CD14-positive monocyte (primary cell): Measurements from ENCODE around the gene C2CD2. TPM values are rescaled to one million over a fixed set of nuclear protein-coding genes. Genes with fewer than 3 reads are reported as not detected.

ENCODE experiments used
- DNase-seq, 3 donors: peaks; one replicate each; pipeline ENCODE4 v3.0.0-alpha.2; 2011 to 2022
- H2AFZ ChIP-seq: 2 replicates; pipeline ENCODE4 v1.6.0; 2012; ENCODE audit warnings: mild to moderate bottlenecking, low read depth, low read length, inconsistent platforms; ENCODE audit not compliant: insufficient read depth, poor library complexity, severe bottlenecking
- H3K27ac ChIP-seq, 2 donors: 1 replicate in 1 of 2; 2 replicates in 1 of 2; pipeline ENCODE4 v1.5.1; 2012 to 2013; ENCODE audit warnings: low read length in 2 of 2, control low read depth in 1 of 2, inconsistent platforms in 1 of 2, low read depth in 1 of 2, mild to moderate bottlenecking in 1 of 2
- H3K27me3 ChIP-seq, 2 donors: one replicate each; pipeline versions ENCODE4 v1.6.0 to v1.6.1; 2011 to 2013; ENCODE audit warnings: low read length in 2 of 2; ENCODE audit not compliant: control insufficient read depth in 2 of 2, insufficient read depth in 2 of 2
- H3K36me3 ChIP-seq, 2 donors: replicated peaks in 1 of 2; 1 replicate in 1 of 2; 2 replicates in 1 of 2; pipeline versions ENCODE4 v1.5.1 to v1.6.1; 2012 to 2013; ENCODE audit warnings: low read length in 2 of 2, control low read depth in 1 of 2, inconsistent platforms in 1 of 2, mild to moderate bottlenecking in 1 of 2; ENCODE audit not compliant: insufficient read depth in 2 of 2, control insufficient read depth in 1 of 2
- H3K4me1 ChIP-seq, 2 donors: 1 replicate in 1 of 2; 2 replicates in 1 of 2; pipeline versions ENCODE4 v1.5.1 to v1.6.1; 2012 to 2013; ENCODE audit warnings: low read length in 2 of 2, control low read depth in 1 of 2, inconsistent platforms in 1 of 2, mild to moderate bottlenecking in 1 of 2, moderate library complexity in 1 of 2; ENCODE audit not compliant: insufficient read depth in 2 of 2, control insufficient read depth in 1 of 2
- H3K4me2 ChIP-seq: replicated peaks from 2 replicates; pipeline ENCODE3; 2012; ENCODE audit warnings: low read length, moderate library complexity, mild to moderate bottlenecking; ENCODE audit not compliant: poor library complexity, severe bottlenecking; ENCODE audit errors: extremely low read depth
- H3K4me3 ChIP-seq, 3 experiments: fragments of 200-600 bp in 1 of 3; sonication (generic) in 1 of 3; replicated peaks in 1 of 3; 1 replicate in 2 of 3; 2 replicates in 1 of 3; pipeline ENCODE4 v1.5.1; 2011 to 2013; ENCODE audit warnings: low read length in 3 of 3, mild to moderate bottlenecking in 3 of 3, control low read depth in 2 of 3, low read depth in 2 of 3, inconsistent platforms in 1 of 3, moderate library complexity in 1 of 3
- H3K79me2 ChIP-seq: 2 replicates; pipeline ENCODE4 v1.6.0; 2012; ENCODE audit warnings: mild to moderate bottlenecking, control low read depth, inconsistent platforms, low read length, moderate library complexity; ENCODE audit not compliant: insufficient read depth
- H3K9ac ChIP-seq: 2 replicates; pipeline ENCODE4 v1.6.0; 2017; ENCODE audit warnings: low read length, mild to moderate bottlenecking; ENCODE audit not compliant: insufficient read depth, poor library complexity, severe bottlenecking
- H3K9me3 ChIP-seq, 2 donors: replicated peaks in 1 of 2; 1 replicate in 1 of 2; 2 replicates in 1 of 2; pipeline versions ENCODE4 v1.5.1 to v1.6.1; 2012 to 2013; ENCODE audit warnings: low read length in 2 of 2, control low read depth in 1 of 2; ENCODE audit not compliant: control insufficient read depth in 1 of 2, insufficient read depth in 1 of 2
- H4K20me1 ChIP-seq: 2 replicates; pipeline ENCODE4 v1.6.0; 2012; ENCODE audit warnings: mild to moderate bottlenecking, low read length, control low read depth, moderate library complexity; ENCODE audit not compliant: insufficient read depth
- H3K27ac Mint-ChIP-seq, 7 donors: one replicate each; pipeline ENCODE4 v1.8.0; 2020; ENCODE audit warnings: mild to moderate bottlenecking in 7 of 7, mixed read lengths in 7 of 7, moderate library complexity in 6 of 7, inconsistent platforms in 2 of 7
- H3K27me3 Mint-ChIP-seq, 3 donors: one replicate each; pipeline ENCODE4 v1.8.0; 2021 to 2022; ENCODE audit warnings: low read depth in 3 of 3, mild to moderate bottlenecking in 3 of 3, mixed read lengths in 3 of 3, moderate library complexity in 3 of 3, inconsistent platforms in 1 of 3
- H3K36me3 Mint-ChIP-seq, 2 donors: one replicate each; pipeline ENCODE4 v1.8.0; 2020; ENCODE audit warnings: mixed read lengths in 2 of 2, inconsistent platforms in 1 of 2, mild to moderate bottlenecking in 1 of 2
- H3K4me1 Mint-ChIP-seq: one replicate; pipeline ENCODE4 v1.8.0; 2020; ENCODE audit warnings: mild to moderate bottlenecking, mixed read lengths
- H3K4me3 Mint-ChIP-seq, 2 donors: one replicate each; pipeline ENCODE4 v1.8.0; 2020; ENCODE audit warnings: mild to moderate bottlenecking in 2 of 2, mixed read lengths in 2 of 2, moderate library complexity in 1 of 2
- H3K9me3 Mint-ChIP-seq, 7 donors: one replicate each; pipeline ENCODE4 v1.8.0; 2020 to 2022; ENCODE audit warnings: mixed read lengths in 7 of 7, mild to moderate bottlenecking in 6 of 7, moderate library complexity in 6 of 7, inconsistent platforms in 2 of 7
- WGBS: methylation state at CpG from one replicate; pipeline ENCODE4 v1.1.5; 2013; ENCODE audit warnings: missing lambda C conversion rate; ENCODE audit not compliant: insufficient coverage; 5-methylcytosine and 5-hydroxymethylcytosine counted together
- intact Hi-C, 2 donors: fragments of 100-400 bp; cut with micrococcal nuclease; formaldehyde crosslinking; loops; one replicate each; pipeline versions ENCODE4 v1.15.0 to v1.15.1; 2023
- polyA plus RNA-seq, 3 donors: library from polyadenylated mRNA; depleted of rRNA in 1 of 3; unstranded in 2 of 3; stranded (reverse) in 1 of 3; fragments of 300-500 nt in 2 of 3; fragments of >200 nt in 1 of 3; fragmentation: Illumina TruSeq in 2 of 3; gene quantifications; 1 replicate in 2 of 3; 2 replicates in 1 of 3; pipeline ENCODE4 v1.2.3, GENCODE V29; 2012 to 2021
- TF ChIP-seq, protein P1 (sequence below): fragments of 200-600 bp; IDR thresholded peaks from one replicate; pipeline ENCODE4 v1.8.0; 2022; ENCODE audit warnings: antibody characterized with exemption, mild to moderate bottlenecking

The C2CD2 gene
- polyA plus RNA-seq, 3 donors, result 1.4 to 17.0 (median 3.8) TPM

DNA sequence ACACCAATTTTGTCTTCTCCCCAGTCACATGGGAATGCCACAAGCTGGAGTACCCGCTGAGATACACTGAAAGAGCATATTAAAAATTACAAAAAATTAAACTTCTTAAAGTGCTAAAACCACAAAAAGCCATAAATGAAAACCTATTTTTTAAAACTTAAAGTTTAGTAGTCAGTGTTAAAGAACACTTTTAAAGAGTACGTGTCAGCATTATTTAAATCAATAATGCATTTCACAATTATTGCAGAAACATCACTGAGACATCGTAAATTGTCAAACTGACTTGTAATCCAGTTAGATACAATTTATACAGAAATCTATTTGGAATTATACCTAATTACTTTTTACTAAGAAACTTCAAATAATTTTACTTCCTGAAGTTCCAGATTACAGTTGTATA, 33.5 kb upstream of the C2CD2 start:
- Mint-ChIP-seq H3K4me1 (no peaks in the 10 kb centered on the region), H3K9me3 (peaks cover 0 to 7% (median 4%) of the 10 kb centered on the region in 7 donors), H3K27ac (no peak overlapping the region), H3K27me3 (no peaks in the 10 kb centered on the region), H3K4me3 (no peak overlapping the region), H3K36me3 (peaks cover 16 to 25% of the 10 kb centered on the region in 2 donors)
- DNase-seq, result no peak
- WGBS, result no CpG with 5 or more reads among the region's 3 CpGs
- TF ChIP-seq, protein P1, sequence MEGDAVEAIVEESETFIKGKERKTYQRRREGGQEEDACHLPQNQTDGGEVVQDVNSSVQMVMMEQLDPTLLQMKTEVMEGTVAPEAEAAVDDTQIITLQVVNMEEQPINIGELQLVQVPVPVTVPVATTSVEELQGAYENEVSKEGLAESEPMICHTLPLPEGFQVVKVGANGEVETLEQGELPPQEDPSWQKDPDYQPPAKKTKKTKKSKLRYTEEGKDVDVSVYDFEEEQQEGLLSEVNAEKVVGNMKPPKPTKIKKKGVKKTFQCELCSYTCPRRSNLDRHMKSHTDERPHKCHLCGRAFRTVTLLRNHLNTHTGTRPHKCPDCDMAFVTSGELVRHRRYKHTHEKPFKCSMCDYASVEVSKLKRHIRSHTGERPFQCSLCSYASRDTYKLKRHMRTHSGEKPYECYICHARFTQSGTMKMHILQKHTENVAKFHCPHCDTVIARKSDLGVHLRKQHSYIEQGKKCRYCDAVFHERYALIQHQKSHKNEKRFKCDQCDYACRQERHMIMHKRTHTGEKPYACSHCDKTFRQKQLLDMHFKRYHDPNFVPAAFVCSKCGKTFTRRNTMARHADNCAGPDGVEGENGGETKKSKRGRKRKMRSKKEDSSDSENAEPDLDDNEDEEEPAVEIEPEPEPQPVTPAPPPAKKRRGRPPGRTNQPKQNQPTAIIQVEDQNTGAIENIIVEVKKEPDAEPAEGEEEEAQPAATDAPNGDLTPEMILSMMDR, result no peak
- no peaks in the 10 kb centered on the region for H4K20me1 ChIP-seq
- intact Hi-C loops, result no loop called here
- no peaks in the 10 kb centered on the region for H3K79me2 ChIP-seq
- H3K9me3 ChIP-seq, result no peaks in the 10 kb centered on the region
- no peak overlapping the region for H3K27ac ChIP-seq
- H3K27me3 ChIP-seq, result no peaks in the 10 kb centered on the region
- no peak overlapping the region for H3K4me3 ChIP-seq
- H3K4me2 ChIP-seq, result no peak overlapping the region
- H3K36me3 ChIP-seq, result peaks cover 16 to 29% of the 10 kb centered on the region in 2 donors
- no peak overlapping the region for H3K9ac ChIP-seq
- no peaks in the 10 kb centered on the region for H3K4me1 ChIP-seq
- no peak overlapping the region for H2AFZ ChIP-seq

DNA sequence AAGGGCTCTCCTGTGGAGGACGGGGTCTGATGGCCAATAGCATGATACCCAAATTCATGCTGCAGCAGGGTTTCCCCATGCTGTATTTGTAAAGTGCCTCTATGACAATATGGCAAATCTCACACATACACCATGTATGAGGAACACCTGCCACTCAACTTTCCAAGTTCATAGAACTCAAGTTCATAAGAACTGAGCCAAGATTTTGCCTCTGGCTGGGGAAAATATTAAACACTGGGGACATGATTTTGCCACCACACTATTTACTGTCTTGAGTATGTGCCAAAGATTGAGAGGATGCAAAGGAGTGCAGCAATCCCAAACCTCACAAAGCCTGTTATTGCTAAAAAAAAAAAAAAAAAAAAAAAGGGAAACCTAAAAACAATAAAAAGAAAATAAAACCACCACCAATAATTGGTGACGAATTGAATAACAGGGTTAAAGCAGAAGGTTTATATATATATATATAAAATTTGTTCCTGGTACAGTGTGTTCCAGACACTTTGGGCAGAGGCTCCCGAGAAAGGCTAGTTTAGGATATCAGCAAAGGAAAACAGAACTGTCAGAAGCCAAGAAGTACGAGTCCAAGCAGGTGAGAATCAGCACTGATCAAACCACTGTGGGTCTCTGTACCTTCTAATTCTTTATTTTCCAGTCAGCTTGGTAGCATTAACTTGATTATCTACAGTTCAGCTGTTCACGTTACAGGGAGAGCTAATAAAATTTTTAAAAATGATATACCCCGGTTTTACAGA, 32.0 kb upstream of the C2CD2 start:
- H3K4me3 ChIP-seq, result no peak overlapping the region
- H3K36me3 Mint-ChIP-seq, result peaks cover 2 to 10% of the 10 kb centered on the region in 2 donors
- H3K9me3 ChIP-seq, result no peaks in the 10 kb centered on the region
- no peak overlapping the region for H3K27ac ChIP-seq
- no peak for DNase-seq
- peaks cover 0 to 3% (median 0%) of the 10 kb centered on the region in 3 donors for H3K27me3 Mint-ChIP-seq
- intact Hi-C loops, result no loop called here
- peaks cover 0 to 7% (median 4%) of the 10 kb centered on the region in 7 donors for H3K9me3 Mint-ChIP-seq
- no peaks in the 10 kb centered on the region for H3K27me3 ChIP-seq
- H3K79me2 ChIP-seq, result no peaks in the 10 kb centered on the region
- H3K4me1 ChIP-seq, result no peaks in the 10 kb centered on the region
- no peak overlapping the region for H2AFZ ChIP-seq
- H3K36me3 ChIP-seq, result peaks cover 3 to 14% of the 10 kb centered on the region in 2 donors
- no peaks in the 10 kb centered on the region for H3K4me1 Mint-ChIP-seq
- no peak overlapping the region for H3K4me2 ChIP-seq
- no peak overlapping the region for H3K4me3 Mint-ChIP-seq
- 100% methylated on average over 2 of the region's 6 CpGs for WGBS
- no peak overlapping the region for H3K27ac Mint-ChIP-seq
- TF ChIP-seq, protein P1, result no peak
- no peaks in the 10 kb centered on the region for H4K20me1 ChIP-seq
- H3K9ac ChIP-seq, result no peak overlapping the region
